H9 (cell line): Measurements from ENCODE around the gene KANSL3. TPM values are rescaled to one million over a fixed set of nuclear protein-coding genes. Genes with fewer than 3 reads are reported as not detected.

Experiments
- DNase-seq: peaks from one replicate; pipeline ENCODE4 v3.0.0-alpha.2; 2017
- H2AFZ ChIP-seq: one replicate; pipeline ENCODE4 v1.6.1; 2013; ENCODE audit warnings: mild to moderate bottlenecking, low read length, control low read depth, moderate library complexity
- H2AK5ac ChIP-seq: 2 replicates; pipeline ENCODE4 v1.6.1; 2013; ENCODE audit warnings: low read length, control low read depth, mixed read lengths; ENCODE audit not compliant: insufficient read length
- H2BK120ac ChIP-seq: one replicate; pipeline ENCODE4 v1.6.1; 2013; ENCODE audit warnings: low read depth, mild to moderate bottlenecking, low read length, control low read depth, inconsistent platforms; ENCODE audit not compliant: poor library complexity, severe bottlenecking
- H2BK12ac ChIP-seq: 2 replicates; pipeline ENCODE4 v1.6.1; 2013; ENCODE audit warnings: low read length, control low read depth, mixed read lengths, low read depth; ENCODE audit not compliant: insufficient read length
- H2BK15ac ChIP-seq: 2 replicates; pipeline ENCODE4 v1.6.1; 2013; ENCODE audit warnings: low read depth, low read length, control low read depth
- H2BK20ac ChIP-seq: one replicate; pipeline ENCODE4 v1.6.1; 2013; ENCODE audit warnings: low read depth, mild to moderate bottlenecking, low read length, control low read depth, inconsistent platforms; ENCODE audit not compliant: poor library complexity, severe bottlenecking
- H2BK5ac ChIP-seq: 2 replicates; pipeline ENCODE4 v1.6.1; 2013; ENCODE audit warnings: low read length, control low read depth, mixed read lengths; ENCODE audit not compliant: insufficient read length
- H3K14ac ChIP-seq: 2 replicates; pipeline ENCODE4 v1.6.1; 2013; ENCODE audit warnings: low read length, control low read depth; ENCODE audit not compliant: insufficient read depth
- H3K18ac ChIP-seq: 2 replicates; pipeline ENCODE4 v1.6.1; 2013; ENCODE audit warnings: low read depth, mild to moderate bottlenecking, mixed read lengths, low read length, control low read depth; ENCODE audit not compliant: insufficient read length
- H3K23ac ChIP-seq: 2 replicates; pipeline ENCODE4 v1.6.1; 2013; ENCODE audit warnings: low read length, control low read depth, mixed read lengths, low read depth; ENCODE audit not compliant: insufficient read length
- H3K23me2 ChIP-seq: 2 replicates; pipeline ENCODE4 v1.6.1; 2013; ENCODE audit warnings: low read depth, mild to moderate bottlenecking, mixed read lengths, low read length, control low read depth; ENCODE audit not compliant: insufficient read length, poor library complexity, severe bottlenecking
- H3K27ac ChIP-seq: 2 replicates; pipeline ENCODE4 v1.5.1; 2013; ENCODE audit warnings: low read length, control low read depth, mixed read lengths, low read depth; ENCODE audit not compliant: insufficient read length
- H3K27me3 ChIP-seq: 2 replicates; pipeline ENCODE4 v1.6.1; 2013; ENCODE audit warnings: low read length, control low read depth, inconsistent platforms; ENCODE audit not compliant: insufficient read depth
- H3K4ac ChIP-seq: 2 replicates; pipeline ENCODE4 v1.6.1; 2013; ENCODE audit warnings: low read depth, mild to moderate bottlenecking, control low read depth, inconsistent platforms, low read length, moderate library complexity
- H3K4me1 ChIP-seq: 2 replicates; pipeline ENCODE4 v1.6.1; 2013; ENCODE audit warnings: low read length, control low read depth, inconsistent platforms; ENCODE audit not compliant: insufficient read depth
- H3K4me2 ChIP-seq: 2 replicates; pipeline ENCODE4 v1.6.1; 2013; ENCODE audit warnings: low read length, control low read depth, mixed read lengths; ENCODE audit not compliant: insufficient read length, insufficient read depth
- H3K56ac ChIP-seq: 2 replicates; pipeline ENCODE4 v1.6.1; 2013; ENCODE audit warnings: low read depth, mild to moderate bottlenecking, mixed read lengths, low read length, control low read depth; ENCODE audit not compliant: insufficient read length
- H3K79me1 ChIP-seq: 2 replicates; pipeline ENCODE4 v1.6.1; 2013; ENCODE audit warnings: low read depth, mild to moderate bottlenecking, moderate library complexity, low read length, control low read depth, inconsistent platforms; ENCODE audit not compliant: insufficient read depth, poor library complexity, severe bottlenecking
- H3K79me2 ChIP-seq: 2 replicates; pipeline ENCODE4 v1.6.1; 2013; ENCODE audit warnings: low read length, control low read depth, inconsistent platforms; ENCODE audit not compliant: insufficient read depth
- H3K9ac ChIP-seq: 2 replicates; pipeline ENCODE4 v1.6.1; 2013; ENCODE audit warnings: low read length, control low read depth, mixed read lengths; ENCODE audit not compliant: insufficient read length; ENCODE audit errors: extremely low read depth
- H3K9me3 ChIP-seq: one replicate; pipeline ENCODE4 v1.6.1; 2013; ENCODE audit warnings: low read depth, low read length, inconsistent platforms; ENCODE audit not compliant: control insufficient read depth
- H3T11ph ChIP-seq: one replicate; pipeline ENCODE4 v1.6.1; 2013; ENCODE audit warnings: mild to moderate bottlenecking, low read length, control low read depth, inconsistent platforms
- H4K20me1 ChIP-seq: one replicate; pipeline ENCODE4 v1.6.1; 2013; ENCODE audit not compliant: control insufficient read depth, insufficient read length, insufficient read depth
- H4K5ac ChIP-seq: 2 replicates; pipeline ENCODE4 v1.6.1; 2013; ENCODE audit warnings: low read depth, mild to moderate bottlenecking, mixed read lengths, low read length, control low read depth; ENCODE audit not compliant: insufficient read length
- H4K8ac ChIP-seq: replicated peaks from 2 replicates; pipeline ENCODE4 v1.6.1; 2013; ENCODE audit warnings: low read length, control low read depth, mixed read lengths, low read depth; ENCODE audit not compliant: insufficient read length
- H4K91ac ChIP-seq: 2 replicates; pipeline ENCODE4 v1.6.1; 2013; ENCODE audit warnings: low read depth, mild to moderate bottlenecking, moderate library complexity, mixed read lengths, low read length, control low read depth; ENCODE audit not compliant: insufficient read length
- H3K27ac Mint-ChIP-seq, 3 experiments: 2 replicates in 2 of 3; 3 replicates in 1 of 3; pipeline ENCODE4 v1.8.0; 2020 to 2021; ENCODE audit warnings: mixed read lengths in 3 of 3, mild to moderate bottlenecking in 1 of 3, moderate library complexity in 1 of 3
- H3K27me3 Mint-ChIP-seq: 2 replicates; pipeline ENCODE4 v1.8.0; 2021; ENCODE audit warnings: low read depth, mild to moderate bottlenecking, moderate library complexity, mixed read lengths
- H3K36me3 Mint-ChIP-seq, 3 experiments: 2 replicates in 2 of 3; 3 replicates in 1 of 3; pipeline ENCODE4 v1.8.0; 2020 to 2021; ENCODE audit warnings: low read depth in 3 of 3, mixed read lengths in 3 of 3; ENCODE audit not compliant: insufficient read depth in 1 of 3
- H3K4me1 Mint-ChIP-seq, 2 experiments: 2 replicates each; pipeline ENCODE4 v1.8.0; 2020; ENCODE audit warnings: mixed read lengths in 2 of 2
- H3K4me3 Mint-ChIP-seq, 2 experiments: 2 replicates in 1 of 2; 3 replicates in 1 of 2; pipeline ENCODE4 v1.8.0; 2020 to 2021; ENCODE audit warnings: mild to moderate bottlenecking in 2 of 2, mixed read lengths in 2 of 2, moderate library complexity in 1 of 2
- H3K9me3 Mint-ChIP-seq, 2 experiments: 2 replicates in 1 of 2; 3 replicates in 1 of 2; pipeline ENCODE4 v1.8.0; 2020; ENCODE audit warnings: mild to moderate bottlenecking in 2 of 2, mixed read lengths in 2 of 2, moderate library complexity in 1 of 2
- CTCF ChIP-seq: fragments of 200-600 bp; sonication (generic); conservative IDR thresholded peaks from 3 replicates; pipeline ENCODE4 v1.8.0; 2021; ENCODE audit warnings: antibody characterized with exemption, mild to moderate bottlenecking
- WGBS: extraction: QIAGEN DNeasy Blood & Tissue Kit; methylation state at CpG from one replicate; pipeline ENCODE4 v1.1.7; 2013; ENCODE audit warnings: missing lambda C conversion rate, low lambda C conversion rate, mixed read lengths; ENCODE audit not compliant: insufficient read length; ENCODE audit errors: extremely low coverage; 5-methylcytosine and 5-hydroxymethylcytosine counted together
- total RNA-seq: library from RNA; stranded (reverse); gene quantifications from 2 replicates; pipeline ENCODE4 v1.2.1, GENCODE V29; 2021

The KANSL3 gene
- total RNA-seq, 1 experiment from 2014 or later = 35.7 TPM

DNA sequence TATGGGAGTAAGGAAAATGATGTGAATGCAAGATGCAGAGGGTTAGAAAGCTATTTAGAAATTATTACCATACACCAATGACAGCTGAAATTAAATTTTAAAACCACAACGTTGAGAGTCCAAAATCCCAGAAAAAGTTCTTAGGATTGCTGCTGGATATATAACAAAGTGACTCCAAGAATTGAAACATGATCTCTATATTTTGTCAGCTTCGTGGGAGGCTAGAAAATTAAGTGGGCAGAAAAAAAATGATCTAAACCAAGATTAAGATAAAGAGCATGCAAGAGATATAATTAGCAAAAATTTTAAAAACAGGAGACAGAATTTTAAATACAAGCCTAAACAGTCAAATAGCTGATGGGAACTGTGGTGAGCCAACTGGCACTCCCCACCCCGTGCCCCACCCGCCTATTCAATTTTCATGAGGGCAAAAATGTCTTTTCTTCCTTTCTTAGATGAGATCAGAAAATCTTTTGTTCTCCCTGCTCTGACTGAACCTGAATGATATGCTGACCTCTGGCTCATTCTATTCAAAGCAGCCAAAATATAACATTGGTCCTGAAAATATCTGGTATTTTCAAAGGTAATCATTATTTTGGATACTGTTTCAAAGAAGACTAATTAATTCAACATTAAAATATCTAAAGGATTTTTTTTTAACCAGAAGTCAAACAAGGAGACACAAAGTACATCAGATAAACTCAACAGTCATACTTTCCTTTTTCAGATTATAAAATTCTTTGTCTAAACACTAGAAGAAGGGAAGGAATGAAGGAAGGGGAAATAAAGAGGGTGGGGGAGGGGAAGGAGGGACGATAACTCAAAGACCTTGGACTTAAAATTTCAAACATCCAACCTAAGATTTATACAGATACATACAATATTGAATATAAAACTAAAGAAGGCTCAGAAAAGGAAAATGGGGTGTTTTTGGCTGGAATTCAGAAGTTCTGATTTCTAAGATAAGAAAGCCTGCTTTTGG is 12.2 kb downstream of the KANSL3 start:
- no peak overlapping the region for H3K27ac ChIP-seq
- H3K9ac ChIP-seq = no peak overlapping the region
- no peak overlapping the region for H3K56ac ChIP-seq
- no peak overlapping the region for H2BK15ac ChIP-seq
- H2BK20ac ChIP-seq = no peak overlapping the region
- no peaks in the 10 kb centered on the region; the same call in 1 of the 2 replicates for H3K27me3 Mint-ChIP-seq
- H4K91ac ChIP-seq = no peak overlapping the region
- no peak overlapping the region for H3K23ac ChIP-seq
- H2AK5ac ChIP-seq = no peak overlapping the region
- H2BK12ac ChIP-seq = no peak overlapping the region
- DNase-seq = no peak
- H3K4me3 Mint-ChIP-seq = no peak overlapping the region
- no peaks in the 10 kb centered on the region for H3K4me1 ChIP-seq
- H3K23me2 ChIP-seq = no peaks in the 10 kb centered on the region
- H3T11ph ChIP-seq = no peak overlapping the region
- H3K79me1 ChIP-seq = no peaks in the 10 kb centered on the region
- H3K79me2 ChIP-seq = no peaks in the 10 kb centered on the region
- H3K27me3 ChIP-seq = no peaks in the 10 kb centered on the region
- no peak overlapping the region for H3K18ac ChIP-seq
- no peak overlapping the region for H2AFZ ChIP-seq
- no peak overlapping the region for H3K4ac ChIP-seq
- H3K9me3 ChIP-seq = no peaks in the 10 kb centered on the region
- H3K4me1 Mint-ChIP-seq = peaks cover 0 to 3% of the 10 kb centered on the region in 2 experiments; a peak in 2 of 4 replicates
- H2BK120ac ChIP-seq = no peak overlapping the region
- WGBS = no CpG with 5 or more reads among the region's 5 CpGs
- no peaks in the 10 kb centered on the region for H4K20me1 ChIP-seq
- H4K8ac ChIP-seq = no peak overlapping the region
- H3K36me3 Mint-ChIP-seq = peaks cover 12 to 54% (median 38%) of the 10 kb centered on the region in 3 experiments; a peak in 6 of 7 replicates
- H3K14ac ChIP-seq = no peak overlapping the region
- H3K4me2 ChIP-seq = no peak overlapping the region
- no peak overlapping the region for H3K27ac Mint-ChIP-seq
- no peak for TF ChIP-seq CTCF
- no peak overlapping the region for H2BK5ac ChIP-seq
- H3K9me3 Mint-ChIP-seq = no peaks in the 10 kb centered on the region
- H4K5ac ChIP-seq = no peak overlapping the region
